Endodermal cell (in vitro differentiated cells): ENCODE measurements around the gene MAP3K4. TPM values are rescaled to one million over a fixed set of nuclear protein-coding genes. Genes with fewer than 3 reads are reported as not detected.

Source experiments
- DNase-seq: peaks from one replicate; pipeline ENCODE4 v3.0.0-alpha.2; 2017
- H3K27ac ChIP-seq: 2 replicates; pipeline ENCODE4 v1.5.1; 2013; ENCODE audit warnings: mild to moderate bottlenecking, low read depth, low read length, moderate library complexity
- H3K27me3 ChIP-seq: 2 replicates; pipeline ENCODE4 v1.6.1; 2013; ENCODE audit warnings: mild to moderate bottlenecking, low read length, moderate library complexity; ENCODE audit not compliant: insufficient read depth, control insufficient read depth, poor library complexity, severe bottlenecking
- H3K36me3 ChIP-seq: 2 replicates; pipeline ENCODE4 v1.7.0; 2013; ENCODE audit warnings: mild to moderate bottlenecking, low read length, moderate library complexity; ENCODE audit not compliant: control insufficient read depth, insufficient read depth
- H3K4me1 ChIP-seq: one replicate; pipeline ENCODE4 v1.7.0; 2013; ENCODE audit warnings: low read length; ENCODE audit not compliant: control insufficient read depth, insufficient read depth
- H3K4me3 ChIP-seq: 2 replicates; pipeline ENCODE4 v1.5.1; 2013; ENCODE audit warnings: mild to moderate bottlenecking, low read length, moderate library complexity
- H3K9ac ChIP-seq: 2 replicates; pipeline ENCODE4 v1.6.1; 2013; ENCODE audit warnings: mild to moderate bottlenecking, low read length, moderate library complexity; ENCODE audit not compliant: poor library complexity, severe bottlenecking; ENCODE audit errors: extremely low read depth
- H3K9me3 ChIP-seq: 2 replicates; pipeline ENCODE4 v1.6.1; 2013; ENCODE audit warnings: mild to moderate bottlenecking, low read length, moderate library complexity; ENCODE audit not compliant: control insufficient read depth
- H3K27ac Mint-ChIP-seq: 2 replicates; pipeline ENCODE4 v1.8.0; 2020; ENCODE audit warnings: mixed read lengths
- H3K27me3 Mint-ChIP-seq: 2 replicates; pipeline ENCODE4 v1.8.0; 2021; ENCODE audit warnings: mild to moderate bottlenecking, mixed read lengths; ENCODE audit not compliant: insufficient read depth
- H3K36me3 Mint-ChIP-seq: 2 replicates; pipeline ENCODE4 v1.8.0; 2020; ENCODE audit warnings: low read depth, mixed read lengths
- H3K4me1 Mint-ChIP-seq: 2 replicates; pipeline ENCODE4 v1.8.0; 2020; ENCODE audit warnings: mixed read lengths
- H3K4me3 Mint-ChIP-seq: 2 replicates; pipeline ENCODE4 v1.8.0; 2020; ENCODE audit warnings: mild to moderate bottlenecking, moderate library complexity, mixed read lengths
- H3K9me3 Mint-ChIP-seq: 2 replicates; pipeline ENCODE4 v1.8.0; 2020; ENCODE audit warnings: mild to moderate bottlenecking, mixed read lengths
- WGBS, 2 experiments: methylation state at CpG; one replicate each; pipeline versions ENCODE4 v1.1.5 to v1.1.7; 2013; ENCODE audit warnings: missing lambda C conversion rate in 2 of 2, mixed read lengths in 1 of 2; ENCODE audit not compliant: insufficient coverage in 1 of 2, insufficient read length in 1 of 2; 5-methylcytosine and 5-hydroxymethylcytosine counted together
- total RNA-seq, 2 donors: library from RNA; stranded (reverse); fragmentation: NEBNext Ultra II Directional in 1 of 2; extraction: Animal tissue kit (Norgen Biotek cat#: 25700) in 1 of 2; gene quantifications; 2 replicates in 1 of 2; 3 replicates in 1 of 2; pipeline ENCODE4 v1.2.1, GENCODE V29; 2021
- TF ChIP-seq, protein P1 (sequence below): fragments of 200-600 bp; sonication (generic); conservative IDR thresholded peaks from 2 replicates; pipeline ENCODE4 v1.5.0; 2021; ENCODE audit warnings: antibody characterized with exemption, mild to moderate bottlenecking

Gene MAP3K4
- total RNA-seq, 2 donors from 2014 or later: 82.8 to 105 TPM

DNA sequence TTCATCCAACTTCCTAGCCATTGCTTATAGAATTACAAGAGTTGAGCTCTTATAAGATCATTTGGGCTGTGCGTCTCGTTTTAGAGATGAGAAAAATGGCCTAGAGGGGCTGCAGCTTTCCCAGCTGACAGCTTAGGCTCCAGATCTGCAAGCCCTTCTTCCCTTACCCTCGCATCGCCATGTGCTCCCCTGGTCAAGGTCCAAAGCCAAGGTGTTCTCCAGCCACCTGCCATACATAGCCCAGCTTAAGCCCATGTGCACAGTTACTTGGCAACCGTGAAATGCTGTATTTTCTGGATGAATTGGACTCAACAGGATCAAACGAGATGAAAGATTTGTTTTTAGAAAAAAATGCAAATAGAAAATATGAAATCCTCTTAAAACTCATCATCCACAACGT lies 7.9 kb downstream of the MAP3K4 start:
- Histone ChIP-seq H3K9ac (no peak overlapping the region), H3K36me3 (peaks cover 6% of the 10 kb centered on the region), H3K27ac (no peak overlapping the region), H3K9me3 (no peaks in the 10 kb centered on the region), H3K4me3 (no peak overlapping the region), H3K4me1 (peaks cover 3% of the 10 kb centered on the region), H3K27me3 (no peaks in the 10 kb centered on the region)
- no peaks in the 10 kb centered on the region for H3K9me3 Mint-ChIP-seq
- peaks cover 22% of the 10 kb centered on the region for H3K36me3 Mint-ChIP-seq
- H3K27ac Mint-ChIP-seq: peak overlapping the region; percentile 69
- 93 to 94% methylated on average over 5 to 7 of the region's 7 CpGs for WGBS, 2 experiments
- H3K27me3 Mint-ChIP-seq: no peaks in the 10 kb centered on the region
- H3K4me3 Mint-ChIP-seq: no peak overlapping the region
- TF ChIP-seq, protein P1, sequence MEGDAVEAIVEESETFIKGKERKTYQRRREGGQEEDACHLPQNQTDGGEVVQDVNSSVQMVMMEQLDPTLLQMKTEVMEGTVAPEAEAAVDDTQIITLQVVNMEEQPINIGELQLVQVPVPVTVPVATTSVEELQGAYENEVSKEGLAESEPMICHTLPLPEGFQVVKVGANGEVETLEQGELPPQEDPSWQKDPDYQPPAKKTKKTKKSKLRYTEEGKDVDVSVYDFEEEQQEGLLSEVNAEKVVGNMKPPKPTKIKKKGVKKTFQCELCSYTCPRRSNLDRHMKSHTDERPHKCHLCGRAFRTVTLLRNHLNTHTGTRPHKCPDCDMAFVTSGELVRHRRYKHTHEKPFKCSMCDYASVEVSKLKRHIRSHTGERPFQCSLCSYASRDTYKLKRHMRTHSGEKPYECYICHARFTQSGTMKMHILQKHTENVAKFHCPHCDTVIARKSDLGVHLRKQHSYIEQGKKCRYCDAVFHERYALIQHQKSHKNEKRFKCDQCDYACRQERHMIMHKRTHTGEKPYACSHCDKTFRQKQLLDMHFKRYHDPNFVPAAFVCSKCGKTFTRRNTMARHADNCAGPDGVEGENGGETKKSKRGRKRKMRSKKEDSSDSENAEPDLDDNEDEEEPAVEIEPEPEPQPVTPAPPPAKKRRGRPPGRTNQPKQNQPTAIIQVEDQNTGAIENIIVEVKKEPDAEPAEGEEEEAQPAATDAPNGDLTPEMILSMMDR: no peak
- peaks cover 33% of the 10 kb centered on the region for H3K4me1 Mint-ChIP-seq
- DNase-seq: no peak

DNA sequence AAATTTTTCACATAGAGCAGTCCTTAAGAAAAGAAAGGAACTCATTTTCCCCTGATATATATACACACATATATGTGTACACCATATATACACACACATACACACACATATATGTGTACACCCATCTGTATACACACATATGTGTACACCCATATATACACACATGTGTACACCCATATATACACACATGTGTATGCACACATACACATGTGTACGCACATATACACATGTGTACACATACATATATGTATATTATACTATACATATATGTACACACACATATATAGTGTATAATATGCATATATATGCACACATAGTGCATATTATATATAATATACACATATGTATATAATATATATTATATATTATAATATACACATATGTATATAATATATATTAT lies 9.1 kb downstream of the MAP3K4 start:
- TF ChIP-seq, protein P1: no peak
- H3K9ac ChIP-seq: no peak overlapping the region
- Mint-ChIP-seq H3K27me3 (no peaks in the 10 kb centered on the region), H3K4me3 (no peak overlapping the region), H3K4me1 (peaks cover 27% of the 10 kb centered on the region), H3K27ac (no peak overlapping the region), H3K36me3 (peaks cover 26% of the 10 kb centered on the region), H3K9me3 (no peaks in the 10 kb centered on the region)
- DNase-seq: no peak
- H3K27me3 ChIP-seq: no peaks in the 10 kb centered on the region
- H3K9me3 ChIP-seq: no peaks in the 10 kb centered on the region
- peaks cover 6% of the 10 kb centered on the region for H3K36me3 ChIP-seq
- no peaks in the 10 kb centered on the region for H3K4me1 ChIP-seq
- WGBS, 2 experiments: no CpG with 5 or more reads among the region's 1 CpG
- no peak overlapping the region for H3K4me3 ChIP-seq
- H3K27ac ChIP-seq: no peak overlapping the region

DNA sequence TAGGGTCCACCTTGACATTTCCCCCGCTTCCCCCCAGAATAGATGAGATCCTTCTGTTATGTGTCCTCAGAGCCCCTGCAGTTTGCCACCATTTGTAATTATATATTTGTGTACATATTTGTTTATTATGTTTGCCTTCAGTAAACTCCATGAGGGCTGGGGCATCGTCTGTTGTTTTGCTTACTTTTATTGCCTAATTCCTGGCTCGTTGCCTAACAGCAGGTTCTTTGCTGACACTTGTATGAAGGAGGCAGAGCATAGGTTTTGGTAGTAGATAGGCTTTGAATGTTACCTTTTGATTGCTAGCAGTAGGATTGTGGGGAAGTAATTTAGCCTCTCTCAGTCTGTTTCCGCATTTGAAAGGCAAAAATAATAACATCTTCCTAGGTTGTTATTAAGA lies 9.9 kb downstream of the MAP3K4 start:
- DNase-seq: no peak
- Mint-ChIP-seq H3K27me3 (no peaks in the 10 kb centered on the region), H3K4me3 (no peak overlapping the region), H3K4me1 (peaks cover 21% of the 10 kb centered on the region), H3K27ac (no peak overlapping the region), H3K36me3 (peaks cover 22% of the 10 kb centered on the region), H3K9me3 (no peaks in the 10 kb centered on the region)
- Histone ChIP-seq H3K4me1 (no peaks in the 10 kb centered on the region), H3K36me3 (peaks cover 6% of the 10 kb centered on the region), H3K27me3 (no peaks in the 10 kb centered on the region), H3K27ac (no peak overlapping the region), H3K9me3 (no peaks in the 10 kb centered on the region), H3K9ac (no peak overlapping the region), H3K4me3 (no peak overlapping the region)
- TF ChIP-seq, protein P1: no peak
- WGBS, 2 experiments: 76 to 86% methylated on average over 2 to 4 of the region's 4 CpGs
